WTC11 (cell line): ENCODE measurements around the gene HCRT. TPM values are rescaled to one million over a fixed set of nuclear protein-coding genes. Genes with fewer than 3 reads are reported as not detected.

Experiments
- ATAC-seq: fragments of 200-7000 bp; cut with Tn5 transposase; 2 replicates; pipeline ENCODE4 v1.10.0; 2021; ENCODE audit warnings: mild to moderate bottlenecking, moderate library complexity
- CTCF ChIA-PET: fragments of 300-600 bp; sonication (Branson Sonifier 250); formaldehyde crosslinking; loops from one replicate; lab custom pipeline; 2021; ENCODE audit warnings: antibody characterized with exemption; lab: Charles Lee
- POLR2A ChIA-PET: fragments of 350-600 bp; sonication (Branson Sonifier 250); formaldehyde crosslinking; loops from one replicate; lab custom pipeline; 2021; ENCODE audit warnings: antibody characterized with exemption; lab: Charles Lee
- DNase-seq: peaks from one replicate; pipeline ENCODE4 v3.0.0; 2021; ENCODE audit warnings: low spot score
- H3K27ac Mint-ChIP-seq: 2 replicates; pipeline ENCODE4 v1.8.0; 2021; ENCODE audit warnings: mixed read lengths
- H3K27me3 Mint-ChIP-seq: 2 replicates; pipeline ENCODE4 v1.8.0; 2021; ENCODE audit warnings: low read depth, mild to moderate bottlenecking, moderate library complexity, mixed read lengths
- H3K36me3 Mint-ChIP-seq: 2 replicates; pipeline ENCODE4 v1.8.0; 2021; ENCODE audit warnings: mixed read lengths
- H3K4me1 Mint-ChIP-seq: 2 replicates; pipeline ENCODE4 v1.8.0; 2022; ENCODE audit warnings: mixed read lengths
- H3K4me3 Mint-ChIP-seq: 2 replicates; pipeline ENCODE4 v1.8.0; 2021; ENCODE audit warnings: mild to moderate bottlenecking, moderate library complexity, mixed read lengths
- H3K9me3 Mint-ChIP-seq: 2 replicates; pipeline ENCODE4 v1.8.0; 2021; ENCODE audit warnings: mixed read lengths
- ATF1 ChIP-seq: sonication (generic); formaldehyde crosslinking; IDR thresholded peaks from 2 replicates; pipeline ENCODE4 v1.8.1; 2023; ENCODE audit warnings: mild to moderate bottlenecking, moderate library complexity, missing genetic modification reagents
- ESRRA ChIP-seq: sonication (generic); formaldehyde crosslinking; IDR thresholded peaks from 2 replicates; pipeline ENCODE4 v1.8.1; 2022; ENCODE audit warnings: mild to moderate bottlenecking, missing genetic modification reagents, borderline replicate concordance
- ETV6 ChIP-seq: sonication (generic); formaldehyde crosslinking; IDR thresholded peaks from 2 replicates; pipeline ENCODE4 v1.8.1; 2022; ENCODE audit warnings: mild to moderate bottlenecking, missing genetic modification reagents
- IRF2 ChIP-seq: sonication (generic); formaldehyde crosslinking; IDR thresholded peaks from 2 replicates; pipeline ENCODE4 v1.8.0; 2022; ENCODE audit warnings: low read depth, missing genetic modification reagents, borderline replicate concordance
- MYBL2 ChIP-seq: sonication (generic); formaldehyde crosslinking; IDR thresholded peaks from 2 replicates; pipeline ENCODE4 v1.8.1; 2023; ENCODE audit warnings: mild to moderate bottlenecking, moderate library complexity, missing genetic modification reagents
- NR2C2 ChIP-seq: sonication (generic); formaldehyde crosslinking; IDR thresholded peaks from 2 replicates; pipeline ENCODE4 v1.8.0; 2022; ENCODE audit warnings: mild to moderate bottlenecking, missing genetic modification reagents
- OVOL2 ChIP-seq: fragments of 250-450 bp; sonication (Bioruptor Pico); IDR thresholded peaks from 2 replicates; pipeline ENCODE4 v1.9.0; 2021; ENCODE audit warnings: mild to moderate bottlenecking, borderline replicate concordance
- PRRX2 ChIP-seq: fragments of 250-450 bp; sonication (Bioruptor Pico); IDR thresholded peaks from 2 replicates; pipeline ENCODE4 v1.8.0; 2021; ENCODE audit warnings: mild to moderate bottlenecking
- RORB ChIP-seq: fragments of 250-450 bp; sonication (Bioruptor Pico); IDR thresholded peaks from 2 replicates; pipeline ENCODE4 v1.9.0; 2021; ENCODE audit warnings: mild to moderate bottlenecking
- SMAD4 ChIP-seq: sonication (generic); formaldehyde crosslinking; IDR thresholded peaks from 2 replicates; pipeline ENCODE4 v1.8.0; 2022; ENCODE audit warnings: mild to moderate bottlenecking, missing genetic modification reagents
- TCF7 ChIP-seq: sonication (generic); formaldehyde crosslinking; IDR thresholded peaks from 2 replicates; pipeline ENCODE4 v1.8.0; 2022; ENCODE audit warnings: mild to moderate bottlenecking, low read depth, missing genetic modification reagents, moderate library complexity
- TP53 ChIP-seq: sonication (generic); formaldehyde crosslinking; IDR thresholded peaks from 2 replicates; pipeline ENCODE4 v1.8.1; 2023; ENCODE audit warnings: mild to moderate bottlenecking, missing genetic modification reagents
- ZNF138 ChIP-seq: sonication (generic); formaldehyde crosslinking; conservative IDR thresholded peaks from 2 replicates; pipeline ENCODE4 v1.8.1; 2022; ENCODE audit warnings: mild to moderate bottlenecking, moderate library complexity, missing genetic modification reagents
- ZNF232 ChIP-seq: sonication (generic); formaldehyde crosslinking; IDR thresholded peaks from 2 replicates; pipeline ENCODE4 v1.8.0; 2022; ENCODE audit warnings: mild to moderate bottlenecking, missing genetic modification reagents
- total RNA-seq: library from RNA; stranded (reverse); gene quantifications from 3 replicates; pipeline ENCODE4 v1.2.3, GENCODE V29; 2021
- TF ChIP-seq, protein P1 (sequence below): fragments of 250-450 bp; sonication (Bioruptor Pico); IDR thresholded peaks from 2 replicates; pipeline ENCODE4 v1.9.0; 2021; ENCODE audit warnings: moderate library complexity, mild to moderate bottlenecking, inconsistent platforms, borderline replicate concordance
- TF ChIP-seq, protein P2 (sequence below): sonication (generic); formaldehyde crosslinking; conservative IDR thresholded peaks from 2 replicates; pipeline ENCODE4 v1.8.1; 2023; ENCODE audit warnings: mild to moderate bottlenecking, low read depth, missing genetic modification reagents, moderate library complexity
- TF ChIP-seq, protein P3 (sequence below): fragments of 200-600 bp; IDR thresholded peaks from 2 replicates; pipeline ENCODE4 v1.8.0; 2022; ENCODE audit warnings: antibody characterized with exemption
- TF ChIP-seq, protein P4 (sequence below): sonication (generic); formaldehyde crosslinking; IDR thresholded peaks from 2 replicates; pipeline ENCODE4 v1.8.1; 2022; ENCODE audit warnings: mild to moderate bottlenecking, moderate library complexity, missing genetic modification reagents
- TF ChIP-seq, protein P5 (sequence below): fragments of 250-450 bp; sonication (Bioruptor Pico); IDR thresholded peaks from 2 replicates; pipeline ENCODE4 v1.9.0; 2021; ENCODE audit warnings: mild to moderate bottlenecking

The HCRT gene
- total RNA-seq, 1 experiment from 2014 or later = not detected

DNA sequence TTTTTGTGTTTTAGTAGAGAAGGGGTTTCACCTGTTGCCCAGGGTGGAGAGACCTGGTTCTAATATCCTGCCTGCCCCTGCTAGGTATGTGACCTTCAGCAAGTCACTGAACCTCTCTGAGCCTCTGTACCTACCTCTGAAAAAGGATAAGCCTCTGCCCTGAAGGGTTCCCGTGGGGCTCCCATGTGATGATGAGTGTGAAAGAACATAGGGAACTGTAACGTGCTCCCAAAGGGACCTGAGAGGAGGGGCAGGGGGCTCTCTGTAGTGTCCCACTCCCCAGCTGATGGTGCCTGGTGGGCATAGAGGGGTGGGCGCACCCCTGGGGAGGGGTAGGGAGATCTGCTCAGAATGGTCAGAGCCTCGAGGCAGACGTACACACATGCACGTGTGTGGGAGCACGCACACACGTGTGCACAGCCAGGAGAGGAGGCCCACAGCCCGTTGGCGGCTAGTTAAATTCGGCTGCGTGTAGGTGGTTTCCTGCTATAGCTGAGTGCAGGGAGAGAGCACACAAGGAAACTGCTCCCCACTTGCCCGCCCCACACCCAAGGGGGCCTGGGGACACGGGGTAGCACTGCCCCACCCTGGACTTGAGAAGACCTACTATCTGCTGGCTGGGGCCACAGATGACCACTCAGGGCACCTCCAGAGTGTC is 11.0 kb downstream of the HCRT start:
- Mint-ChIP-seq H3K9me3 (no peaks in the 10 kb centered on the region), H3K36me3 (no peaks in the 10 kb centered on the region), H3K27ac (no peak overlapping the region), H3K4me3 (no peak overlapping the region), H3K4me1 (peaks cover 5% of the 10 kb centered on the region; the same call in 1 of the 2 replicates), H3K27me3 (peaks cover 4% of the 10 kb centered on the region)
- ChIA-PET POLR2A (no interaction called here), CTCF (interaction anchor here (0.7 to 1.5 kb wide), 5 partner anchors 10 to 48 kb away, joined by 3 to 5 read pairs (median 3); no protein-coding TSS in a partner anchor)
- DNase-seq (no peak), ATAC-seq (no peak)
- TF ChIP-seq TP53 = no peak
- TF ChIP-seq, protein P1, sequence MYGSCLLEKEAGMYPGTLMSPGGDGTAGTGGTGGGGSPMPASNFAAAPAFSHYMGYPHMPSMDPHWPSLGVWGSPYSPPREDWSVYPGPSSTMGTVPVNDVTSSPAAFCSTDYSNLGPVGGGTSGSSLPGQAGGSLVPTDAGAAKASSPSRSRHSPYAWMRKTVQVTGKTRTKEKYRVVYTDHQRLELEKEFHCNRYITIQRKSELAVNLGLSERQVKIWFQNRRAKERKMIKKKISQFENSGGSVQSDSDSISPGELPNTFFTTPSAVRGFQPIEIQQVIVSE (CRISPR knock-in tag) = no peak
- no peak for TF ChIP-seq ETV6 (CRISPR knock-in tag)
- TF ChIP-seq ATF1 (CRISPR knock-in tag) = no peak
- TF ChIP-seq, protein P2, sequence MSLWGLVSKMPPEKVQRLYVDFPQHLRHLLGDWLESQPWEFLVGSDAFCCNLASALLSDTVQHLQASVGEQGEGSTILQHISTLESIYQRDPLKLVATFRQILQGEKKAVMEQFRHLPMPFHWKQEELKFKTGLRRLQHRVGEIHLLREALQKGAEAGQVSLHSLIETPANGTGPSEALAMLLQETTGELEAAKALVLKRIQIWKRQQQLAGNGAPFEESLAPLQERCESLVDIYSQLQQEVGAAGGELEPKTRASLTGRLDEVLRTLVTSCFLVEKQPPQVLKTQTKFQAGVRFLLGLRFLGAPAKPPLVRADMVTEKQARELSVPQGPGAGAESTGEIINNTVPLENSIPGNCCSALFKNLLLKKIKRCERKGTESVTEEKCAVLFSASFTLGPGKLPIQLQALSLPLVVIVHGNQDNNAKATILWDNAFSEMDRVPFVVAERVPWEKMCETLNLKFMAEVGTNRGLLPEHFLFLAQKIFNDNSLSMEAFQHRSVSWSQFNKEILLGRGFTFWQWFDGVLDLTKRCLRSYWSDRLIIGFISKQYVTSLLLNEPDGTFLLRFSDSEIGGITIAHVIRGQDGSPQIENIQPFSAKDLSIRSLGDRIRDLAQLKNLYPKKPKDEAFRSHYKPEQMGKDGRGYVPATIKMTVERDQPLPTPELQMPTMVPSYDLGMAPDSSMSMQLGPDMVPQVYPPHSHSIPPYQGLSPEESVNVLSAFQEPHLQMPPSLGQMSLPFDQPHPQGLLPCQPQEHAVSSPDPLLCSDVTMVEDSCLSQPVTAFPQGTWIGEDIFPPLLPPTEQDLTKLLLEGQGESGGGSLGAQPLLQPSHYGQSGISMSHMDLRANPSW = no peak
- no peak for TF ChIP-seq ZNF138
- TF ChIP-seq SMAD4 (CRISPR knock-in tag) = no peak
- TF ChIP-seq, protein P3, sequence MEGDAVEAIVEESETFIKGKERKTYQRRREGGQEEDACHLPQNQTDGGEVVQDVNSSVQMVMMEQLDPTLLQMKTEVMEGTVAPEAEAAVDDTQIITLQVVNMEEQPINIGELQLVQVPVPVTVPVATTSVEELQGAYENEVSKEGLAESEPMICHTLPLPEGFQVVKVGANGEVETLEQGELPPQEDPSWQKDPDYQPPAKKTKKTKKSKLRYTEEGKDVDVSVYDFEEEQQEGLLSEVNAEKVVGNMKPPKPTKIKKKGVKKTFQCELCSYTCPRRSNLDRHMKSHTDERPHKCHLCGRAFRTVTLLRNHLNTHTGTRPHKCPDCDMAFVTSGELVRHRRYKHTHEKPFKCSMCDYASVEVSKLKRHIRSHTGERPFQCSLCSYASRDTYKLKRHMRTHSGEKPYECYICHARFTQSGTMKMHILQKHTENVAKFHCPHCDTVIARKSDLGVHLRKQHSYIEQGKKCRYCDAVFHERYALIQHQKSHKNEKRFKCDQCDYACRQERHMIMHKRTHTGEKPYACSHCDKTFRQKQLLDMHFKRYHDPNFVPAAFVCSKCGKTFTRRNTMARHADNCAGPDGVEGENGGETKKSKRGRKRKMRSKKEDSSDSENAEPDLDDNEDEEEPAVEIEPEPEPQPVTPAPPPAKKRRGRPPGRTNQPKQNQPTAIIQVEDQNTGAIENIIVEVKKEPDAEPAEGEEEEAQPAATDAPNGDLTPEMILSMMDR = no peak
- TF ChIP-seq NR2C2 (CRISPR knock-in tag) = no peak
- no peak for TF ChIP-seq PRRX2 (CRISPR knock-in tag)
- no peak for TF ChIP-seq RORB
- no peak for TF ChIP-seq IRF2 (CRISPR knock-in tag)
- TF ChIP-seq ESRRA = no peak
- TF ChIP-seq TCF7 (CRISPR knock-in tag) = no peak
- no peak for TF ChIP-seq OVOL2 (CRISPR knock-in tag)
- TF ChIP-seq, protein P4, sequence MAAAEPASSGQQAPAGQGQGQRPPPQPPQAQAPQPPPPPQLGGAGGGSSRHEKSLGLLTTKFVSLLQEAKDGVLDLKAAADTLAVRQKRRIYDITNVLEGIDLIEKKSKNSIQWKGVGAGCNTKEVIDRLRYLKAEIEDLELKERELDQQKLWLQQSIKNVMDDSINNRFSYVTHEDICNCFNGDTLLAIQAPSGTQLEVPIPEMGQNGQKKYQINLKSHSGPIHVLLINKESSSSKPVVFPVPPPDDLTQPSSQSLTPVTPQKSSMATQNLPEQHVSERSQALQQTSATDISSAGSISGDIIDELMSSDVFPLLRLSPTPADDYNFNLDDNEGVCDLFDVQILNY (CRISPR knock-in tag) = no peak
- no peak for TF ChIP-seq MYBL2
- TF ChIP-seq, protein P5, sequence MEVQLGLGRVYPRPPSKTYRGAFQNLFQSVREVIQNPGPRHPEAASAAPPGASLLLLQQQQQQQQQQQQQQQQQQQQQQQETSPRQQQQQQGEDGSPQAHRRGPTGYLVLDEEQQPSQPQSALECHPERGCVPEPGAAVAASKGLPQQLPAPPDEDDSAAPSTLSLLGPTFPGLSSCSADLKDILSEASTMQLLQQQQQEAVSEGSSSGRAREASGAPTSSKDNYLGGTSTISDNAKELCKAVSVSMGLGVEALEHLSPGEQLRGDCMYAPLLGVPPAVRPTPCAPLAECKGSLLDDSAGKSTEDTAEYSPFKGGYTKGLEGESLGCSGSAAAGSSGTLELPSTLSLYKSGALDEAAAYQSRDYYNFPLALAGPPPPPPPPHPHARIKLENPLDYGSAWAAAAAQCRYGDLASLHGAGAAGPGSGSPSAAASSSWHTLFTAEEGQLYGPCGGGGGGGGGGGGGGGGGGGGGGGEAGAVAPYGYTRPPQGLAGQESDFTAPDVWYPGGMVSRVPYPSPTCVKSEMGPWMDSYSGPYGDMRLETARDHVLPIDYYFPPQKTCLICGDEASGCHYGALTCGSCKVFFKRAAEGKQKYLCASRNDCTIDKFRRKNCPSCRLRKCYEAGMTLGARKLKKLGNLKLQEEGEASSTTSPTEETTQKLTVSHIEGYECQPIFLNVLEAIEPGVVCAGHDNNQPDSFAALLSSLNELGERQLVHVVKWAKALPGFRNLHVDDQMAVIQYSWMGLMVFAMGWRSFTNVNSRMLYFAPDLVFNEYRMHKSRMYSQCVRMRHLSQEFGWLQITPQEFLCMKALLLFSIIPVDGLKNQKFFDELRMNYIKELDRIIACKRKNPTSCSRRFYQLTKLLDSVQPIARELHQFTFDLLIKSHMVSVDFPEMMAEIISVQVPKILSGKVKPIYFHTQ (CRISPR knock-in tag) = no peak
- no peak for TF ChIP-seq ZNF232 (CRISPR knock-in tag)
